Measurements from ENCODE around the gene HHATL.

The HHATL gene

GRCh38 chr3:42696356-42697288, 6.0 kb downstream of the HHATL start:
- no peak for DNase-seq

GRCh38 chr3:42694366-42694765, 8.2 kb downstream of the HHATL start:
- no peak for DNase-seq

- no peak for DNase-seq
These were observed 9.1 kb downstream of the HHATL start for GRCh38 chr3:42693530-42693930.

DNA sequence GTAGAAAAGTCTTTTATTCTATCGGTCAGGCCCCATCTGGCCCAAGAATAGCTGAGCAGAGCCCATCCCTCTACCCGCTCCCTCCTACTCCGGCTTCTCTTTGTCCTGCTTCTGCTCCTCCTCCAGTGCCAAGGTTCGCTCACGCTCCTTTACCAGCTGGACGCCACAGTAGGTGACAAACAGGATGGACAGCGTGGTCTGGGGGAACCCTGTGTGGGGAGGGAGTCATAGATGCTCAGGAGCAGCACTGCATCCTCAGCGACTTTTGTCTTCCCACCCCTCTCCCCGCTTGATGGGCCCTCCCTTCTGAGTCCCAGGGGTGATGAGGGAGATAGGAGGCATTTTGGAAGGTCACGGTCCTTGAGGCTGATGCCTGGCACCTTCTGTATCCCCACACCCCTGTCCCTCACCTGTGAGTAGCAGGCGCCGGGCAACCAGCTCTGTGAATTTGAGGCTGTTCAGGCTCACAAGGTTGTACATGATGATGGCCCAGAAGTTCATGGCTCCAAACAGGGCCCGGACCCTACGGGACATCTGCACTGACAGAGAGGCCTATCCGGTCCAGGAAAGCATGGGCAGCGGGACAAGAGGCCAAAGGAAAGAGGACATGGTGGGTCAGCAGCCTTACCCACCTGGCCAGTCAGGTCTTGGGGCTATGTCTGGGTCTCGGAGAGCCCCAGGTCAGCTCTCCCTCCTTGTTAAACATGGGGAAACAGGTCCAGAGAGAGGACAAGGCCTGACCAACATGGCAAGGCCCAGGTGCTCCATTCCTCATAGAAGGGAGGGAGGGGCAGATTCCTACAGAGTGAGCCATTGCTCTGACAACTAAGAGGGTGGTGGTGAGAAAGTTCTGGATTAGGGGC, 9.7 kb downstream of the HHATL start:
- no peak for DNase-seq

- no peak for DNase-seq
These were observed 10.6 kb downstream of the HHATL start for GRCh38 chr3:42691816-42692666.

DNA sequence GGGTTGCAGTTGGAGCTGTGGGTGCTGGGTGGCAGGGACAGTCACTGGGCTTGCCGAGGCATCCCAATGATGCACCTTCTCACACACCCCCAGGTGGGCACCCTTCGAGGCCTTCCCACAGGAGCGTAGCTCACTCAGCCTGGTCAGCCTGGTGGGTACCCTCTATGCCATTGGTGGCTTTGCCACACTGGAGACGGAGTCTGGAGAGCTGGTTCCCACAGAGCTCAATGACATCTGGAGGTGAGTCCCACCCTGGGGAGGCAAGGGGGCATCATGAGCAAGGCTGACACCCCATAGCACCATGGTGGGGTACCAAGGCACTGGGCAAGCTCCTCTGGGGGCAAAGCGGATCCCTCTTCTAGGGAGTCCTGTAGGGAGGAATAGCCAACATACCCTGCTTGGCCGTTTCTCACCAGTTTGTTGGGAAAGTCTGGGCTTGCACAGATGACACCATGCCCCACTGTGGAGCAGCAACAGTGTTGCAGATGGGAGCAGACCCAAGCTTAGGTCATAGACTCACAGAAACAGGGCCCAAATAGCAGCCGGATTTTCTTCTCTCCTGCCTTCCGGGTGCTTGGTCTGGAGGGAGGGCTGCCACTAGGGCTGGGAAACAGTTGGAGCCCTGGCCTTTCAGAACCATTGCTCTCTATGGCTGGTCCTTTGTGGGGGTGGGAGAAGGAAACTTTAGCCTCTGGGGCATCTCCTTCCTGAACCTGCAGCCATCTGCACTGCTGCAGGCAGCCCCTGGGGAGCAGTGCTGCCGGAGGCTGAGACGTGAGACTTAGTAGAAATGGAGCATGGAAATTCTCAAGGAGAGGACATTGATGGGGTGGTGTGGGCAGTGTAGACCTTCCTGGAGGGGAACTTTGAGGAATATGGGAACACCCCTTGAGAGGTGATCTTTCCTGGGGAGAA, 11.6 kb downstream of the HHATL start:
- DNase-seq = no peak

DNA sequence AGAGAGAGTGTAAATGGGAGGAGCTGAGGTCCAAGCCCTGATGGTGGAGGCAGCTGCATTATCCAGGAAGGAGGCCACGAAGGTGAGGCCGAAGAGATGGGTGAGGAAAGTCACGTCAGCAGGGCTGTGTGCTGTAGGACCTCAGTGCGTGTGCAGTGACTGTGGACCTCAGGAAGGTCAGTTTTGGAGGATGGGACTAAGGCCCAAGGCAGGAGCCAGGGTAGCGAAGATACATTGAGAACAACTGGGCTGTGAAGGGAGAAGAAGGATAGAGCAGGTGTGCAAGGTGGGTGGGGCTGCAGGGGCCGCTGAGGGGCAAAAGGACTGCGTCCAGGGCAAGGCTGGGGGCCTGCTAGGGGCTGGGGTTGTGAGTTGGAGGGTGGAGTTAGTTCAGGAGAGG, 12.4 kb downstream of the HHATL start:
- DNase-seq = no peak

DNA sequence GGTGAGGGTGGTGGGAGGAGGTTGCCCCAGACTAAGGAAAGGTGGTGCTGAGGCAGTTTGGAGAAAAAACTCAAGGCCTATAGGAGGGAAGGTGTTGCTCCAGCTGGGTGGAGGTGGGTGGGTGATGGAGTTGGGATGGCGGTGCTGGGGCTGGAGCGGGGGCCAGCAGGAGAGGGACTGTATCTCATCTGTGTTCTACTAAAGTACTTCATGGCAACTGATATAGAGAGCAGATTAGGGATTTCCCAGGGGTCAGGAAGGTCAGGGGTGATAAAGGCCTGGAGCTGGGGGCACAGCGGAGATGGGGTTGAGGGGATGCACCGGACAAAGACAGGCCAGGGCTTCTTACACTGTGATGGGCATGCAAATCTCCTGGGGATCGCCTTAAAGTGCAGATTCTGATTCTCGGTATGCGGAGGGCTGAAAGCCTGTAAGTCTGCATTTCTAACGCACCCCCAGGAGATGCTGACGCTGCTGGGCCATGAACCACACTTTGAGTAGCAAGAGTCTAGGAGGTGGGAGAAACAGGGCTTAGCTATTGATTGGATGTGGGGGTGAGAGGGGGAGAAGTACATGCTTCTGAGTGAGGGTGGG, 13.1 kb downstream of the HHATL start:
- no peak for DNase-seq

DNA sequence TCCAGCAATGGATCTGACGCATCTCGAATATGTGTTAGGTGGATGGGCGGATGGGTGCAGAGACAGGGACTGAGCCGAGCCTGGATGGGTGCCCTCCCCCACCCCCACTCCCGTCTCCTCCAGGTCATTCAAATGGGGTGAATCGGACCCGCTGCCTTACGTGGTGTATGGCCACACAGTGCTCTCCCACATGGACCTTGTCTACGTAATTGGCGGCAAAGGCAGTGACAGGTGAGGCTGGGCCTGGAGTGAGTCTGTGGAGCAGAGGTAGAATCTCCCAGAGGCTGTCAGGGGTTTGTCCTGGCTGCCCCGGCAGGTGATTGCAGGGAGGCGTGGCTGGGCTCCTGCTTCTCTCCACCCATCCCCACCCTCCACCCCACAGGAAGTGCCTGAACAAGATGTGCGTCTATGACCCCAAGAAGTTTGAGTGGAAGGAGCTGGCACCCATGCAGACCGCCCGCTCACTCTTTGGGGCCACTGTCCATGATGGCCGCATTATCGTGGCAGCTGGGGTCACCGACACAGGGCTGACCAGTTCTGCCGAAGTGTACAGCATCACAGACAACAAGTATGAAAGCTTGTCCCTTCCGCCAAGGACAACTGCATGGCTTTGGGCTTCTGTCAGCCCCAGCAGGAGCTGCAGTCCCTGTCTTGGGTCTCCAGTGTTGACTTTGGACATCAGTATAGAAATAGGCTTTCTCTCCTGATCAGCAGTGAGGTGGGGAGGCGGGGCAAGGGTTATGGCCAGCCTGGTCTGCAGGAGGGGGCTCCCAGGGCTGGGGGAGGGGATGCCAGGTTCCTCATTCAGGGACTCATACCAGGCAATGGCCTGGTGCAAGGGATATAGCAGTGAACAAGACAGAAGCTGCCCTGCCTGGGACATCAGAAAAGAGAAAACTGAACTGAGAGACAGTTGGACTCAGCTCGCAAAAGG, 13.8 kb downstream of the HHATL start:
- DNase-seq = no peak

GRCh38 chr3:42688016-42688415, 14.6 kb downstream of the HHATL start:
- no peak for DNase-seq

GRCh38 chr3:42686832-42687650, 15.6 kb downstream of the HHATL start:
- no peak for DNase-seq

GRCh38 chr3:42685891-42686820, 16.4 kb downstream of the HHATL start:
- no peak for DNase-seq

- DNase-seq = no peak
These were observed 17.2 kb downstream of the HHATL start, which contains the start of gene KLHL40 for GRCh38 chr3:42685363-42685881. Gene KLHL40, plus strand, starts transcription at chr3:42685537. Its CDS starts 82 bp downstream, at chr3:42685619.

DNA sequence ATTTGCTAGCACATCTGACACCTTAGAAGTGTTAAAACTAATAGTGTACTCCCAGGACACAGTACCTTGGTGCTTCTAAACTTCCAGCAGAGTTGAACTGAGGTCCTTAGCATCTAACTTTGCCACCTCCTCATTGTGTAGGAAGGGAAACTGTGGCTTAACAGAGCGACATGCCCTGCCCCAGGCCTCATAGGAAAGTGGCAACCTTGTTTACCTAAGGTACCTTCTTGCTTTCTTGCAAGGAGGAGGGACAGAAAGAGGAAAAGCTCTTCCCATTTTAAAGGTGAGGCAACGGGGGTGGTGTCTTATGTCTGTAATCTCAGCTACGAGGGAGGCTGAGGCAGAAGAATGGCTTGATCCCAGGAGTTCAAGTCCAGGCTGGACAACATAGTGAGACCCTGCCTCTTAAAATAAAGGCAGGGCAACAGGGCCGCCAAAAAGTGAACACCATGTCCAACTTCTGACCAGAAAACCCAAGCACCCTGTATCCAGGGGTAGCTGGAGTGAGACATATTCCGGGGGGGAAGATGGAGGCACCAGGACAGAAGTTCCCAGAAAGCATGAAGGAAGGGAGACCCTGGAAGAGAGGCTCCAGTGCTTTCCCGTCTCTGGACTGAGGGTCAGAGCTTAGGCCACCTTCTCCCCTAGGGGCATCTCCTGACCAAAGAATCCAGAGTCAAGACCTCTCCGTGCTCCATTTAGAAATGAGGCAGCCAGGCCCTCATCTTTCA, 17.8 kb downstream of the HHATL start:
- no peak for DNase-seq

- DNase-seq = peak; percentile 9
These were observed 18.6 kb downstream of the HHATL start for GRCh38 chr3:42683875-42684598.

All from CD4-positive, alpha-beta T cell treated with Interleukin-6 for 4 hours (primary cell).